HL-60/S4 treated with phorbol 12-myristate 13-acetate at 8.2 ng/mL for 4 days and 3 days (cell line): ENCODE data around the gene GLRA3.

Experiments
- in situ Hi-C: fragments of 300-500 bp; cut with MboI; formaldehyde crosslinking; loops from 2 replicates; pipeline ENCODE4 v1.15.0; 2022; ENCODE audit warnings: low sequenced_read_pairs

Gene GLRA3

GRCh38 chr4:174604198-174604597, 224.8 kb downstream of the GLRA3 start:
- in situ Hi-C loops, result no loop called here

- in situ Hi-C loops, result no loop called here
These were observed 228.7 kb downstream of the GLRA3 start for GRCh38 chr4:174600391-174600790.

- in situ Hi-C loops, result no loop called here
These were observed 230.2 kb downstream of the GLRA3 start for GRCh38 chr4:174598800-174599199.

GRCh38 chr4:174596513-174596912, 232.5 kb downstream of the GLRA3 start:
- in situ Hi-C loops, result no loop called here

- in situ Hi-C loops, result no loop called here
These were observed 233.7 kb downstream of the GLRA3 start for GRCh38 chr4:174595141-174595929.

- in situ Hi-C loops, result no loop called here
These were observed 235.3 kb downstream of the GLRA3 start for GRCh38 chr4:174593701-174594100.

- in situ Hi-C loops, result no loop called here
These were observed 236.1 kb downstream of the GLRA3 start for GRCh38 chr4:174592985-174593335.

- in situ Hi-C loops, result no loop called here
These were observed 236.6 kb downstream of the GLRA3 start for GRCh38 chr4:174592256-174592984.

GRCh38 chr4:174591243-174592021, 237.6 kb downstream of the GLRA3 start:
- in situ Hi-C loops, result no loop called here

- in situ Hi-C loops, result no loop called here
These were observed 238.7 kb downstream of the GLRA3 start for GRCh38 chr4:174590336-174590735.
